Karpas-422 (cell line): ENCODE results near the gene FOLR2. TPM values are rescaled to one million over a fixed set of nuclear protein-coding genes. Genes with fewer than 3 reads are reported as not detected.
"Not testable (repeated sequence)": the region's sequence is repeated elsewhere in the genome, so short reads cannot be mapped to it uniquely, and the experiment has no call there.

Source experiments
- DNase-seq: peaks from one replicate; pipeline ENCODE4 v3.0.0-alpha.2; 2015
- H2AFZ ChIP-seq: fragments of 200-600 bp; sonication (generic); 2 replicates; pipeline ENCODE4 v1.6.1; 2014; ENCODE audit warnings: antibody characterized with exemption, low read length, mixed read lengths
- H3K27ac ChIP-seq: fragments of 200-600 bp; sonication (generic); 2 replicates; pipeline ENCODE4 v1.5.1; 2014; ENCODE audit warnings: mild to moderate bottlenecking, low read length, moderate library complexity
- H3K27me3 ChIP-seq: fragments of 200-600 bp; sonication (generic); 2 replicates; pipeline ENCODE4 v1.6.1; 2014; ENCODE audit warnings: low read length, mixed read lengths
- H3K36me3 ChIP-seq: fragments of 200-600 bp; sonication (generic); 2 replicates; pipeline ENCODE4 v1.6.1; 2014; ENCODE audit warnings: low read length, mixed read lengths; ENCODE audit not compliant: insufficient read depth
- H3K4me1 ChIP-seq: fragments of 200-600 bp; sonication (generic); 2 replicates; pipeline ENCODE4 v1.6.1; 2014; ENCODE audit warnings: mild to moderate bottlenecking, low read length, mixed read lengths
- H3K4me2 ChIP-seq: fragments of 200-600 bp; sonication (generic); 2 replicates; pipeline ENCODE4 v1.6.1; 2014; ENCODE audit warnings: low read length, low read depth, mild to moderate bottlenecking; ENCODE audit not compliant: poor library complexity, severe bottlenecking
- H3K4me3 ChIP-seq: fragments of 200-600 bp; sonication (generic); 2 replicates; pipeline ENCODE4 v1.5.1; 2014; ENCODE audit warnings: mild to moderate bottlenecking, antibody characterized with exemption, low read length, mixed read lengths
- H3K79me2 ChIP-seq: fragments of 200-600 bp; sonication (generic); 2 replicates; pipeline ENCODE4 v1.6.1; 2014; ENCODE audit warnings: mild to moderate bottlenecking, low read length, mixed read lengths
- H3K9ac ChIP-seq: fragments of 200-600 bp; sonication (generic); 2 replicates; pipeline ENCODE4 v1.6.0; 2014; ENCODE audit warnings: low read length
- H3K9me2 ChIP-seq: fragments of 200-600 bp; sonication (generic), shearing (Covaris generic); replicated peaks from 2 replicates; pipeline ENCODE4 v1.6.0; 2014; ENCODE audit warnings: mild to moderate bottlenecking, low read length, moderate library complexity; ENCODE audit not compliant: insufficient read depth
- H3K9me3 ChIP-seq: fragments of 300-700, 200-600 bp; sonication (generic); 2 replicates; pipeline ENCODE4 v1.6.1; 2014; ENCODE audit warnings: low read length, mixed read lengths
- H4K20me1 ChIP-seq: fragments of 200-600 bp; sonication (generic); 2 replicates; pipeline ENCODE4 v1.6.1; 2014; ENCODE audit warnings: mild to moderate bottlenecking, antibody characterized with exemption, low read length, low read depth; ENCODE audit not compliant: insufficient read depth
- total RNA-seq: library from RNA; depleted of rRNA; stranded (reverse); fragments of >200 nt; shearing (Covaris generic); gene quantifications from 2 replicates; pipeline ENCODE4 v1.2.3, GENCODE V29; 2014; ENCODE audit warnings: low replicate concordance; rRNA removed

FOLR2 gene
- total RNA-seq, result 9.4 and 16.0 TPM in 2 replicates

DNA sequence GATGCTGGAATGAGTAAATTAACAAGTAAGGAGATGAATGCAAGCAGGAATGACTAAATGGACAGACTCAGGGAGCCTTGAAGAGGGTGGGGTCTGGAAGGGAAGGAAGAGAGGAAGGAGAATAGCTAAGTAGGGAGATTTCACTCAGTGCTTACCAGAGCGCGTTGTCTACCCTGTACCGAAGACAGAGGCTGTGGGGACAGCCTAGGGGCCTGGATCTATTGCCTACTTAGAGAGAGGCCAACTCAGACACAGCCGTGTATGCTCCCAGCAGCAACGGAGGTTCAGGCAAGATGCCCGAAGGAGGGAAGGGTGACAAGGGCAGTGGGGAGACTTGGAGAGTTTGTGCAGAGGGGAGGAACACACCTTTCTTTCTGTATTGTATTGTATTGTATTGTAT, at the start of gene FOLR2:
Gene FOLR2, plus strand, starts transcription at position 157 of the 400 bp plus-strand sequence. CDS start 1,791 bp downstream, outside the sequence.
- H3K79me2 ChIP-seq, result no peaks in the 10 kb centered on the region
- H3K4me2 ChIP-seq, result no peak within 1 kb of the TSS
- no peak within 1 kb of the TSS for H2AFZ ChIP-seq
- no peaks in the 10 kb centered on the region for H3K36me3 ChIP-seq
- H3K27ac ChIP-seq, result no peak within 1 kb of the TSS
- no peaks in the 10 kb centered on the region for H3K9me2 ChIP-seq
- no peaks in the 10 kb centered on the region for H3K9me3 ChIP-seq
- no peaks in the 10 kb centered on the region for H4K20me1 ChIP-seq
- H3K4me3 ChIP-seq, result no peak within 1 kb of the TSS
- peaks cover 18% of the 10 kb centered on the region for H3K4me1 ChIP-seq
- H3K27me3 ChIP-seq, result no peaks in the 10 kb centered on the region
- no peak within 1 kb of the TSS for H3K9ac ChIP-seq
- DNase-seq, result no peak

GRCh38 chr11:72169046-72169555, 47.5 kb upstream of the FOLR2 start:
- DNase-seq, H3K27ac ChIP-seq, H3K79me2 ChIP-seq, H3K9ac ChIP-seq, H2AFZ ChIP-seq, H4K20me1 ChIP-seq, H3K4me3 ChIP-seq, H3K27me3 ChIP-seq, H3K36me3 ChIP-seq, H3K9me2 ChIP-seq, H3K4me1 ChIP-seq, H3K4me2 ChIP-seq, H3K9me3 ChIP-seq: not testable (repeated sequence)

DNA sequence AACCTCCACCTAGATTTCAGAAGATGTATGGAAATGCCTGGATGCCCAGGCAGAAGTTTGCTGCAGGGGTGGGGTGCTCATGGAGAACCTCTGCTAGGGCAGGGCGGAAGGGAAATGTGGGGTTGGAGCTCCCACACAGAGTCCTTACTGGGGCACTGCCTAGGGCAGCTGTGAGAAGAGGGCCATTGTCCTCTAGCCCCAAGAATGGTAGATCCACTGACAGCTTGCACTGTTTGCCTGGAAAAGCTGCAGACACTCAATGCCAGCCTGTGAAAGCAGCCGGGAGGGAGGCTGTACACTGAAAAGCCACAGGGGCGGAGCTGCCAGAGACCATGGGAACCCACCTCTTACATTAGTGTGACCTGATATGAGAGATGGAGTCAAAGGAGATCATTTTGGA, 46.8 kb upstream of the FOLR2 start:
- H3K27ac ChIP-seq, H3K36me3 ChIP-seq, H3K27me3 ChIP-seq, H3K9me2 ChIP-seq, H3K4me2 ChIP-seq, H3K79me2 ChIP-seq, H3K4me1 ChIP-seq, H3K4me3 ChIP-seq, H4K20me1 ChIP-seq, DNase-seq, H3K9me3 ChIP-seq, H2AFZ ChIP-seq, H3K9ac ChIP-seq: not testable (repeated sequence)

DNA sequence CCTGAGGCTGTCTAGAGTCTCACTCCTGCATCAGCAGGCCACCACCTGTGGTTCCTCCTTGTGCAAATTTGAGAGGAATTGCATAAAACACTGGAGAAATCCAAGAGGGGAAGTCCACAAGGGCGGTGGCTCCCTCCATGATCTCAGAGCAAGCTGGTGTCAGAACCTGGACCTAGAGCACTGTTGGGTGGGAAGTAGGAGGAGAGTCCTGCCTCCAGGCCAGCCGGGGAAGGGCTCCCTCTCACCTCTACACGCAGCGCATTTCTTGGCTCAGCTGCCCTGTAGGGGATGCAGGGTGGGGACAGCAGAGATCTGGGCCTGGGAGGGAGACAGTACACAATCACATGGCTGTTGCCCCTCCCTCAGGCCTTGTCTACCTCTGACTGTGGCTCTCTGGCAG, 44.6 kb upstream of the FOLR2 start:
- H3K4me2 ChIP-seq, H3K4me3 ChIP-seq, H3K79me2 ChIP-seq, H3K9ac ChIP-seq, H3K27me3 ChIP-seq, H3K27ac ChIP-seq, DNase-seq, H2AFZ ChIP-seq, H3K9me2 ChIP-seq, H3K4me1 ChIP-seq, H3K36me3 ChIP-seq, H4K20me1 ChIP-seq, H3K9me3 ChIP-seq: not testable (repeated sequence)

DNA sequence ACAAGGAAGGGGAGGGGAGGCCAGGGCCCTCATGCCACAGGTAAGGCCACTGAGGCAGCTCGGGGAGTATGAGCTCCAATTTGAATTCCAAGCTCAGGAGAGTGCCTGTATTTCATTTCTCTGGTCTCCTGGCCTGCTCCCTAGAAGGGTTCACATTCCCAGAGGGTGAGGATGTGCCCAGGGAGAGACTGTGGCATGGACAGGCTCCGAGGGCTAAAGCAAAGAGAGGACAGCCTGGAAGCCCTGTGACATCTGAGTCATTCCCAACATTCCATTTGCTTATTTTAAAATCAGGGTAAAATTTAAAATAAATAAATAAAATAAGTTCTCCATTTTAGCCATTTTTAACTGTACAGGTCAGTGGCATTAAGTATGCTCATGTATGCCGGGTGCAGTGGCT, 43.3 kb upstream of the FOLR2 start:
- H3K9ac ChIP-seq, result no peak overlapping the region
- no peak overlapping the region for H3K4me2 ChIP-seq
- H3K79me2 ChIP-seq, result no peaks in the 10 kb centered on the region
- H3K36me3 ChIP-seq, result no peaks in the 10 kb centered on the region
- no peak for DNase-seq
- H4K20me1 ChIP-seq, result no peaks in the 10 kb centered on the region
- no peak overlapping the region for H3K27ac ChIP-seq
- no peaks in the 10 kb centered on the region for H3K9me3 ChIP-seq
- H2AFZ ChIP-seq, result no peak overlapping the region
- H3K4me3 ChIP-seq, result no peak overlapping the region
- no peaks in the 10 kb centered on the region for H3K27me3 ChIP-seq
- no peaks in the 10 kb centered on the region for H3K4me1 ChIP-seq
- H3K9me2 ChIP-seq, result no peaks in the 10 kb centered on the region

- no peak for DNase-seq
- no peak overlapping the region for H2AFZ ChIP-seq
- no peak overlapping the region for H3K4me3 ChIP-seq
- no peaks in the 10 kb centered on the region for H3K36me3 ChIP-seq
- no peaks in the 10 kb centered on the region for H4K20me1 ChIP-seq
- H3K4me2 ChIP-seq, result no peak overlapping the region
- no peaks in the 10 kb centered on the region for H3K4me1 ChIP-seq
- no peak overlapping the region for H3K9ac ChIP-seq
- H3K9me2 ChIP-seq, result no peaks in the 10 kb centered on the region
- H3K9me3 ChIP-seq, result no peaks in the 10 kb centered on the region
- no peaks in the 10 kb centered on the region for H3K27me3 ChIP-seq
- no peak overlapping the region for H3K27ac ChIP-seq
- no peaks in the 10 kb centered on the region for H3K79me2 ChIP-seq
Measured at GRCh38 chr11:72174302-72175070, 42.1 kb upstream of the FOLR2 start.

- Histone ChIP-seq H3K4me2 (no peak overlapping the region), H3K4me3 (no peak overlapping the region), H3K27me3 (no peaks in the 10 kb centered on the region), H3K9ac (no peak overlapping the region), H3K27ac (no peak overlapping the region), H3K36me3 (no peaks in the 10 kb centered on the region), H4K20me1 (no peaks in the 10 kb centered on the region), H3K9me3 (no peaks in the 10 kb centered on the region), H3K9me2 (no peaks in the 10 kb centered on the region), H3K4me1 (no peaks in the 10 kb centered on the region), H2AFZ (no peak overlapping the region), H3K79me2 (no peaks in the 10 kb centered on the region)
- no peak for DNase-seq
Measured at GRCh38 chr11:72177656-72178055, 38.9 kb upstream of the FOLR2 start.

- Histone ChIP-seq H3K36me3 (no peaks in the 10 kb centered on the region), H3K9me2 (no peaks in the 10 kb centered on the region), H3K27me3 (no peaks in the 10 kb centered on the region), H3K9me3 (no peaks in the 10 kb centered on the region), H2AFZ (no peak overlapping the region), H3K4me1 (no peaks in the 10 kb centered on the region), H4K20me1 (no peaks in the 10 kb centered on the region), H3K4me3 (no peak overlapping the region), H3K79me2 (no peaks in the 10 kb centered on the region), H3K4me2 (no peak overlapping the region), H3K9ac (no peak overlapping the region), H3K27ac (no peak overlapping the region)
- DNase-seq, result no peak
Measured at GRCh38 chr11:72179049-72179803, 37.4 kb upstream of the FOLR2 start.
